ENCODE results near the gene HAUS3. TPM values are rescaled to one million over a fixed set of nuclear protein-coding genes. Genes with fewer than 3 reads are reported as not detected.

Gene HAUS3
- total and polyA plus RNA-seq, 10 of the 15 experiments (the other 5 are each of a cell fraction or from before 2014, with no cell fraction given): 4.2 to 23.9 (median 12.3) TPM

GRCh38 chr4:2256781-2257191 lies 14.9 kb upstream of the HAUS3 start (continued):
- TF ChIP-seq MEF2B (IDR thresholded peaks at IDR 0.05; ENCODE audit: partially characterized antibody, poor library complexity, severe bottlenecking) (peak; percentile 65), HSF1 (IDR thresholded peaks at IDR 0.05; ENCODE audit: low read depth, low read length) (no peak), RFX5 (IDR thresholded peaks at IDR 0.05; ENCODE audit: low read depth, low read length) (no peak), SUZ12 (IDR thresholded peaks at IDR 0.05; ENCODE audit: unreplicated experiment) (no peak), BRCA1 (IDR thresholded peaks at IDR 0.05; ENCODE audit: low read depth, low read length) (no peak), IKZF1 (conservative IDR thresholded peaks at IDR 0.05) (peak; percentile 37), DPF2 (IDR thresholded peaks at IDR 0.05) (no peak), ZBTB40 (IDR thresholded peaks at IDR 0.05; ENCODE audit: borderline replicate concordance) (no peak), E2F4 (IDR thresholded peaks at IDR 0.05; ENCODE audit: low read depth, low read length) (no peak), MLLT1 (IDR thresholded peaks at IDR 0.05) (no peak), ATF2 (IDR thresholded peaks at IDR 0.05; ENCODE audit: low read length) (no peak), TAF1 (IDR thresholded peaks at IDR 0.05; ENCODE audit: borderline replicate concordance, low read depth, low read length) (no peak), RBBP5 (conservative IDR thresholded peaks at IDR 0.05) (no peak), STAT3 (IDR thresholded peaks at IDR 0.05; ENCODE audit: low read depth, low read length) (no peak), MAX (IDR thresholded peaks at IDR 0.05; ENCODE audit: low read depth, low read length) (no peak), RAD21 (IDR thresholded peaks at IDR 0.05; ENCODE audit: insufficient read depth, low read depth, low read length) (no peak), RELB (IDR thresholded peaks at IDR 0.05; ENCODE audit: low read depth) (peak; percentile 24; the same call in 1 of the 2 replicates)

Data from GM12878 (cell line).